GM10248 (cell line): Measurements from ENCODE around the gene SMARCA4.

Experiments
- CTCF ChIA-PET: fragments of 300-600 bp; sonication (Branson Sonifier 250); formaldehyde crosslinking; extraction: SDS; loops from one replicate; lab custom pipeline; 2021; ENCODE audit warnings: antibody characterized with exemption; lab: Yijun Ruan, JAX
- POLR2A ChIA-PET: fragments of 350-650 bp; sonication (Branson Sonifier 250); formaldehyde crosslinking; extraction: SDS; loops from one replicate; lab custom pipeline; 2020; ENCODE audit warnings: antibody characterized with exemption; lab: Yijun Ruan, JAX
- DNase-seq: peaks from one replicate; pipeline ENCODE4 v3.0.0; 2012; ENCODE audit errors: extremely low spot score
- TF ChIP-seq, protein P1 (sequence below): IDR thresholded peaks from 2 replicates; pipeline ENCODE4 v1.5.1; 2012; ENCODE audit warnings: mild to moderate bottlenecking, low read depth; ENCODE audit errors: extremely low read depth, missing control alignments, control extremely low read depth

SMARCA4 gene

GRCh38 chr19:11007385-11007784, 46.6 kb downstream of the SMARCA4 start:
- CTCF ChIA-PET = interaction anchor here (1.1 to 2.5 kb wide), 3 partner anchors 28 to 119 kb away, joined by 3 to 7 read pairs (median 4); no protein-coding TSS in a partner anchor
- TF ChIP-seq, protein P1, sequence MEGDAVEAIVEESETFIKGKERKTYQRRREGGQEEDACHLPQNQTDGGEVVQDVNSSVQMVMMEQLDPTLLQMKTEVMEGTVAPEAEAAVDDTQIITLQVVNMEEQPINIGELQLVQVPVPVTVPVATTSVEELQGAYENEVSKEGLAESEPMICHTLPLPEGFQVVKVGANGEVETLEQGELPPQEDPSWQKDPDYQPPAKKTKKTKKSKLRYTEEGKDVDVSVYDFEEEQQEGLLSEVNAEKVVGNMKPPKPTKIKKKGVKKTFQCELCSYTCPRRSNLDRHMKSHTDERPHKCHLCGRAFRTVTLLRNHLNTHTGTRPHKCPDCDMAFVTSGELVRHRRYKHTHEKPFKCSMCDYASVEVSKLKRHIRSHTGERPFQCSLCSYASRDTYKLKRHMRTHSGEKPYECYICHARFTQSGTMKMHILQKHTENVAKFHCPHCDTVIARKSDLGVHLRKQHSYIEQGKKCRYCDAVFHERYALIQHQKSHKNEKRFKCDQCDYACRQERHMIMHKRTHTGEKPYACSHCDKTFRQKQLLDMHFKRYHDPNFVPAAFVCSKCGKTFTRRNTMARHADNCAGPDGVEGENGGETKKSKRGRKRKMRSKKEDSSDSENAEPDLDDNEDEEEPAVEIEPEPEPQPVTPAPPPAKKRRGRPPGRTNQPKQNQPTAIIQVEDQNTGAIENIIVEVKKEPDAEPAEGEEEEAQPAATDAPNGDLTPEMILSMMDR = no peak
- DNase-seq = no peak
- POLR2A ChIA-PET = no interaction called here

DNA sequence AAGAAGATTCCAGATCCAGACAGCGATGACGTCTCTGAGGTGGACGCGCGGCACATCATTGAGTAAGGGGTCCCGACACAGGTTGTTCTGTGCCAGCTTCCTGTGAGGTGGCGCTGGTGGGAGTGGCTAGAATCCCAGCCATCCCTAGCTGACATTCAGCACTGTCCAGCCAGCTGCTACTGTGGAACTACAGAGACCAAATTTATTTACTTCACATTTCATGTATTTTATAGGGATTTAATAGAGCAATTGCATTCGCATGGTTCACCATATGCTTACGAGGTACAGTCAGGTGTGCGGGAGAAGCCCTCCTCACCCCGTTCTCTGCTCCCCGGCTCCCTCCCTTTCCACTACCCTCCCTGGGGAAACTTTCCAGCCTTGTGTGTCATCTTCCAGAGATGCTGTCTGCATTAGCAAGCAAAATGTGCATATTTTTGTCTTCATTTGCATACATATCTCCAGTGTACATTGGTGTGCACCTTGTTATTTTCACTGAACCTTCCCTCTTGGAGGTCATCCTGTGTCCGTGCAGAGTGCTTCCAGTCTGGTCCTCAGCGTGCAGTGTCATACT, 47.2 kb downstream of the SMARCA4 start:
- TF ChIP-seq, protein P1 = no peak
- POLR2A ChIA-PET = no interaction called here
- CTCF ChIA-PET = interaction anchor here (1.1 to 4.2 kb wide), 4 partner anchors 28 to 118 kb away, joined by 3 to 15 read pairs (median 6); no protein-coding TSS in a partner anchor
- no peak for DNase-seq

DNA sequence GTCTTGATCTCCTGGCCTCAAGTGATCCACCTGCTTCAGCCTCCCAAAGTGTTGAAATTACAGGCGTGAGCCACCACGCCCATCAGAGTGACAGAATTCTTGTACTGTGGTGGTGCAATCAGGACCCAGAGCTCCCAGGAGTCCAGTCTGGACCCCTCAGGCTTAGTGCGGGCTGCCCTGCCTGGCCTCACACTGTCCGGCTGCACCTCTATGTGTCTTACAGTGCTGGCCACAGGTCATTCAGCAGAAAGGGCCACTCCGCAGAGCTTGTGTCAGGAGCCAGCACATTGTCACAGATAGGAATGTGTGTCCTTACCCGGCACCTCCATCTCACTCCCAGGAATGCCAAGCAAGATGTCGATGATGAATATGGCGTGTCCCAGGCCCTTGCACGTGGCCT, 49.2 kb downstream of the SMARCA4 start:
- TF ChIP-seq, protein P1 = no peak
- ChIA-PET CTCF (interaction anchor here (1.4 to 4.2 kb wide), 3 partner anchors 26 to 69 kb away, joined by 5 to 15 read pairs (median 7); no protein-coding TSS in a partner anchor), POLR2A (no interaction called here)
- no peak for DNase-seq

DNA sequence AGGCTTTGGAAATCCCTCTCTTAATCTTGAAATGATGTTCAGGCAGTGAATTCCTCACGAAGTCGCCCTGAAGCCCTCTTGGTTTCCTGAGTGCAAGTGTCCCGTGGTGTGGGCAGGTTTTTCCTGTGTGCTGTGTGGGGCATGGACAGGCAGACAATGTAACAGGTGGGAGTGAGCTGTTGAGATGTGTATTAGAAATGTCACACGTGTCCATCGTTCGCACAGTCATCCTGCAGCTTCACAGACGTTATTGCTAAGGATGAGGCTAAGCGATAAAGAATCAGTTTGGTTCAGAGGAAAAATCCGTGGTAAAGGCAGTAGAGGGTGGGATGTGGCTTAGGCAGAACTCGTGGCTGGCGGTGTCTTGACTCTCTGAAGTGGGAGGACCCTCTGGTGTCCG, 51.7 kb downstream of the SMARCA4 start:
- TF ChIP-seq, protein P1 = no peak
- no peak for DNase-seq
- ChIA-PET POLR2A (no interaction called here), CTCF (interaction anchor here (0.7 to 4.2 kb wide), 5 partner anchors 8 to 101 kb away, joined by 3 to 15 read pairs (median 5); no protein-coding TSS in a partner anchor)

GRCh38 chr19:11013771-11014170, 52.9 kb downstream of the SMARCA4 start:
- TF ChIP-seq, protein P1 = no peak
- no peak for DNase-seq
- ChIA-PET CTCF (interaction anchor here (1.6 kb wide), 1 partner anchor 78 kb away, joined by 4 read pairs; no protein-coding TSS in a partner anchor), POLR2A (no interaction called here)

GRCh38 chr19:11014403-11014911, 53.6 kb downstream of the SMARCA4 start:
- TF ChIP-seq, protein P1 = no peak
- CTCF ChIA-PET = interaction anchor here (1.6 kb wide), 1 partner anchor 78 kb away, joined by 4 read pairs; no protein-coding TSS in a partner anchor
- DNase-seq = no peak
- POLR2A ChIA-PET = no interaction called here
